GM13977 (cell line): Measurements from ENCODE around the gene PPM1H.

ENCODE experiments used
- DNase-seq: peaks from one replicate; pipeline ENCODE4 v3.0.0; 2012; ENCODE audit warnings: low spot score
- CTCF ChIP-seq: IDR thresholded peaks from 2 replicates; pipeline ENCODE4 v1.5.1; 2012; ENCODE audit warnings: mild to moderate bottlenecking, control low read depth; ENCODE audit not compliant: insufficient read depth; ENCODE audit errors: extremely low read depth, missing control alignments
- in situ Hi-C: fragments of 300-500 bp; cut with MboI; formaldehyde crosslinking; loops from one replicate; pipeline ENCODE4 v1.12.0; 2022; ENCODE audit warnings: low sequenced_read_pairs, low pct_unique_long_range_greater_than_20kb, mixed read lengths, inconsistent platforms; ENCODE audit not compliant: unreplicated experiment

Gene PPM1H

GRCh38 chr12:62910549-62911169, 24.3 kb downstream of the PPM1H start:
- TF ChIP-seq CTCF = no peak
- in situ Hi-C loops = no loop called here
- DNase-seq = no peak

GRCh38 chr12:62909340-62909739, 25.6 kb downstream of the PPM1H start:
- in situ Hi-C loops = no loop called here
- TF ChIP-seq CTCF = no peak
- no peak for DNase-seq

- no peak for DNase-seq
- TF ChIP-seq CTCF = no peak
- in situ Hi-C loops = no loop called here
Observed at GRCh38 chr12:62908674-62909073, 26.3 kb downstream of the PPM1H start.

GRCh38 chr12:62907561-62907960, 27.4 kb downstream of the PPM1H start:
- in situ Hi-C loops = no loop called here
- DNase-seq = no peak
- no peak for TF ChIP-seq CTCF

- TF ChIP-seq CTCF = no peak
- DNase-seq = no peak
- in situ Hi-C loops = no loop called here
Observed at GRCh38 chr12:62907078-62907477, 27.9 kb downstream of the PPM1H start.

GRCh38 chr12:62903151-62903550, 31.8 kb downstream of the PPM1H start:
- TF ChIP-seq CTCF = no peak
- DNase-seq = no peak
- in situ Hi-C loops = no loop called here

- TF ChIP-seq CTCF = no peak
- DNase-seq = no peak
- in situ Hi-C loops = no loop called here
Observed at GRCh38 chr12:62900686-62901272, 34.2 kb downstream of the PPM1H start.
